Panc1 (cell line): Measurements from ENCODE around the gene B4GALT1.

Experiments used
- CTCF ChIP-seq: fragments of 450-650 bp; IDR thresholded peaks from 2 replicates; pipeline ENCODE4 v1.5.1; 2017; ENCODE audit warnings: mild to moderate bottlenecking
- POLR2AphosphoS5 ChIP-seq: IDR thresholded peaks from 2 replicates; pipeline ENCODE4 v1.6.1; 2012; ENCODE audit warnings: mild to moderate bottlenecking, low read depth, low read length, moderate library complexity
- REST ChIP-seq, 2 experiments: IDR thresholded peaks; 2 replicates each; pipeline ENCODE4 v1.6.1; 2011 to 2012; ENCODE audit warnings: low read depth in 2 of 2, control low read depth in 1 of 2, low read length in 1 of 2, mild to moderate bottlenecking in 1 of 2, moderate library complexity in 1 of 2; ENCODE audit not compliant: insufficient read depth in 1 of 2
- TCF7L2 ChIP-seq: IDR thresholded peaks from 2 replicates; pipeline ENCODE4 v1.6.1; 2011; ENCODE audit warnings: mild to moderate bottlenecking, low read depth, low read length, inconsistent platforms

GRCh38 chr9:33184963-33185362 is 17.8 kb upstream of the B4GALT1 start:
- TF ChIP-seq CTCF (no peak), TCF7L2 (no peak), REST (IDR thresholded peaks at IDR 0.05; ENCODE audit: insufficient read depth in 1 of 2, low read depth in 2 of 2, low read length in 1 of 2) (no peak), POLR2AphosphoS5 (no peak)
